Uterus (tissue), 2 donors: ENCODE measurements around the gene CYS1.

Experiments used
- POLR2A ChIP-seq, 2 donors: fragments of 450-650 bp; IDR thresholded peaks; one replicate each; pipeline ENCODE4 v1.6.1; 2016; ENCODE audit warnings: antibody characterized with exemption in 2 of 2, mild to moderate bottlenecking in 1 of 2, moderate library complexity in 1 of 2
- TF ChIP-seq, protein P1 (sequence below), 4 experiments: fragments of 200-600 bp in 2 of 4; fragments of 450-650 bp in 2 of 4; sonication (generic) in 2 of 4; IDR thresholded peaks; one replicate each; pipeline ENCODE4 v1.5.1; 2016 to 2019; ENCODE audit warnings: antibody characterized with exemption in 4 of 4, mild to moderate bottlenecking in 2 of 4, moderate library complexity in 1 of 4

GRCh38 chr2:10122500-10123280, 42.5 kb upstream of the CYS1 start, which contains the start of gene RRM2:
- TF ChIP-seq, protein P1, sequence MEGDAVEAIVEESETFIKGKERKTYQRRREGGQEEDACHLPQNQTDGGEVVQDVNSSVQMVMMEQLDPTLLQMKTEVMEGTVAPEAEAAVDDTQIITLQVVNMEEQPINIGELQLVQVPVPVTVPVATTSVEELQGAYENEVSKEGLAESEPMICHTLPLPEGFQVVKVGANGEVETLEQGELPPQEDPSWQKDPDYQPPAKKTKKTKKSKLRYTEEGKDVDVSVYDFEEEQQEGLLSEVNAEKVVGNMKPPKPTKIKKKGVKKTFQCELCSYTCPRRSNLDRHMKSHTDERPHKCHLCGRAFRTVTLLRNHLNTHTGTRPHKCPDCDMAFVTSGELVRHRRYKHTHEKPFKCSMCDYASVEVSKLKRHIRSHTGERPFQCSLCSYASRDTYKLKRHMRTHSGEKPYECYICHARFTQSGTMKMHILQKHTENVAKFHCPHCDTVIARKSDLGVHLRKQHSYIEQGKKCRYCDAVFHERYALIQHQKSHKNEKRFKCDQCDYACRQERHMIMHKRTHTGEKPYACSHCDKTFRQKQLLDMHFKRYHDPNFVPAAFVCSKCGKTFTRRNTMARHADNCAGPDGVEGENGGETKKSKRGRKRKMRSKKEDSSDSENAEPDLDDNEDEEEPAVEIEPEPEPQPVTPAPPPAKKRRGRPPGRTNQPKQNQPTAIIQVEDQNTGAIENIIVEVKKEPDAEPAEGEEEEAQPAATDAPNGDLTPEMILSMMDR (IDR thresholded peaks at IDR 0.05): peak in 1 of 4 experiments; percentile 17
- TF ChIP-seq POLR2A (IDR thresholded peaks at IDR 0.05): no peak
